Heart left ventricle (tissue), 16 donors: Measurements from ENCODE around the gene PLCB1. TPM values are rescaled to one million over a fixed set of nuclear protein-coding genes. Genes with fewer than 3 reads are reported as not detected.

Experiments used
- ATAC-seq, 4 donors: fragments of 200-7000 bp; cut with Tn5 transposase; one replicate each; pipeline ENCODE4 v1.9.1; 2020 to 2022; ENCODE audit warnings: moderate library complexity in 4 of 4, mild to moderate bottlenecking in 3 of 4, moderate number of reproducible peaks in 1 of 4
- DNase-seq, 5 donors: peaks; one replicate each; pipeline ENCODE4 v3.0.0-alpha.2; 2020
- H3K27ac ChIP-seq, 12 donors: fragments of 200-600 bp; sonication (generic) in 4 of 12; one replicate each; pipeline versions ENCODE4 v1.5.0 to v1.8.0; 2016 to 2022; ENCODE audit warnings: mild to moderate bottlenecking in 2 of 12
- H3K27me3 ChIP-seq, 9 donors: fragments of 200-600 bp; sonication (generic) in 2 of 9; one replicate each; pipeline versions ENCODE4 v1.5.1 to v1.8.0; 2016 to 2022; ENCODE audit warnings: mild to moderate bottlenecking in 3 of 9
- H3K36me3 ChIP-seq, 9 donors: fragments of 200-600 bp; sonication (generic) in 2 of 9; one replicate each; pipeline versions ENCODE4 v1.5.0 to v1.8.0; 2018 to 2022; ENCODE audit warnings: mild to moderate bottlenecking in 2 of 9
- H3K4me1 ChIP-seq, 12 donors: fragments of 200-600 bp; sonication (generic) in 4 of 12; one replicate each; pipeline versions ENCODE4 v1.5.0 to v1.8.0; 2016 to 2022; ENCODE audit warnings: mild to moderate bottlenecking in 3 of 12
- H3K4me3 ChIP-seq, 12 donors: fragments of 200-600 bp; sonication (generic) in 4 of 12; one replicate each; pipeline versions ENCODE4 v1.5.0 to v1.8.0; 2017 to 2022; ENCODE audit warnings: mild to moderate bottlenecking in 9 of 12, moderate library complexity in 4 of 12
- H3K9me3 ChIP-seq, 12 donors: fragments of 200-600 bp; sonication (generic) in 4 of 12; one replicate each; pipeline versions ENCODE4 v1.5.0 to v1.8.0; 2016 to 2022; ENCODE audit warnings: mild to moderate bottlenecking in 1 of 12
- CTCF ChIP-seq, 12 donors: fragments of 200-600 bp; sonication (generic) in 4 of 12; IDR thresholded peaks; one replicate each; pipeline versions ENCODE4 v1.5.0 to v1.8.0; 2018 to 2022; ENCODE audit warnings: antibody characterized with exemption in 12 of 12, mild to moderate bottlenecking in 5 of 12
- POLR2A ChIP-seq, 2 donors: fragments of 450-650 bp; IDR thresholded peaks; one replicate each; pipeline ENCODE4 v1.6.1; 2017; ENCODE audit warnings: antibody characterized with exemption in 2 of 2, mild to moderate bottlenecking in 2 of 2, moderate library complexity in 2 of 2
- WGBS, 4 donors: extraction: QIAGEN DNeasy Blood & Tissue Kit in 2 of 4; methylation state at CpG; one replicate each; pipeline versions ENCODE4 v1.1.5 to v1.1.7; 2013 to 2018; 5-methylcytosine and 5-hydroxymethylcytosine counted together
- intact Hi-C, 10 donors: fragments of 100-400 bp; cut with DNase I; formaldehyde crosslinking; loops; one replicate each; pipeline versions ENCODE4 v1.11.1 to v1.14.2; 2022
- polyA plus RNA-seq, 2 donors: library from polyadenylated mRNA; stranded (reverse); fragments of 200-250 nt; gene quantifications; one replicate each; pipeline ENCODE4 v1.2.3, GENCODE V29; 2013
- total RNA-seq, 9 donors: library from RNA; depleted of rRNA in 2 of 9; stranded (reverse); fragments of >200 nt in 2 of 9; fragmentation: NEBNext Ultra II Directional in 3 of 9; extraction: Animal tissue kit (Norgen Biotek cat#: 25700) in 3 of 9; gene quantifications; one replicate each; pipeline versions ENCODE4 v1.1.0 to v1.2.4, GENCODE V29; 2016 to 2023
- donor health status: ischemic (EF 13 %, LVEDD 7.1; RV severe dilation, severe dysfunction).
- donor health status: healthy with polysubstance abuse.
- donor health status: DM: no; HTN: yes; CAD: no.
- donor health status: DM: no; HTN: no; CAD: no.
- donor health status: ischemic (EF 25% LVEDD 6.9; RV normal size, moderate dysfunction).
- donor health status: ischemic (EF 25% LVEDD 5.7; RV mildly dilated, moderate dysfunction).
- donor health status: healthy.
- donor health status: DM: yes; HTN: yes; CAD: no.
- donor health status: ischemic (EF 35%, LVEDD 5.7; RV mildly dilated, moderate dysfunction).
- donor health status: nonischemic (EF 11% LVEDD 7.7; RV severe dilation, severe dysfunction).
- donor health status: DM: yes; HTN: yes; CAD: no.
- donor health status: PGD.
- donor health status: ischemic (EF 29% LVEDD 5.4; RV normal size, mild dysfunction).
- donor health status: nonischemic (EF 23%, LVEDD 6.1; RV moderate dilation, normal function).

The PLCB1 gene
- total and polyA plus RNA-seq, 11 donors, result 2.5 to 12.1 (median 7.4) TPM

DNA sequence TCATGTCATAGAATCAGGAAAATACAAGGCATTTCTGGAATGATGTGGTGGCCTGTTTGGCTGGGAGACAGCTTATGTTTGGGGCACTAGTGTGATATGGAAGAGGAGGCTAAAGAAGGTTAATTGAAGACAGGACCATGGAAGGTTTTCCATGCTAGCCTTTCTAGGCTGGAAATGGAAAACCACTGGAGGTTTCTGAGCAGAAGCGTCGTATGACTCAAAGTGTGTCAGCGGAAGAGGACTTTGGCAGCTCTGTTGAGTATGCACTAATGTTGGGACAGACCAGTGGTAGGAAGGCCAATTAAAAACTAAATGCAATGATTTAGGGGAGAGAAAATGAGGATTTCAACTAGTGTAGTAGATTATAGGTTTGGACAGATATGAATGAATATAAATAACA lies 413.1 kb downstream of the PLCB1 start:
- peak in 1 of 4 donors; percentile 75 for ATAC-seq
- intact Hi-C loops, result loop anchor here in 5 of 10 donors (5.0 to 10.0 kb wide), 5 partner anchors 80 to 170 kb away; no protein-coding TSS in a partner anchor
- no peak overlapping the region for H3K4me3 ChIP-seq

DNA sequence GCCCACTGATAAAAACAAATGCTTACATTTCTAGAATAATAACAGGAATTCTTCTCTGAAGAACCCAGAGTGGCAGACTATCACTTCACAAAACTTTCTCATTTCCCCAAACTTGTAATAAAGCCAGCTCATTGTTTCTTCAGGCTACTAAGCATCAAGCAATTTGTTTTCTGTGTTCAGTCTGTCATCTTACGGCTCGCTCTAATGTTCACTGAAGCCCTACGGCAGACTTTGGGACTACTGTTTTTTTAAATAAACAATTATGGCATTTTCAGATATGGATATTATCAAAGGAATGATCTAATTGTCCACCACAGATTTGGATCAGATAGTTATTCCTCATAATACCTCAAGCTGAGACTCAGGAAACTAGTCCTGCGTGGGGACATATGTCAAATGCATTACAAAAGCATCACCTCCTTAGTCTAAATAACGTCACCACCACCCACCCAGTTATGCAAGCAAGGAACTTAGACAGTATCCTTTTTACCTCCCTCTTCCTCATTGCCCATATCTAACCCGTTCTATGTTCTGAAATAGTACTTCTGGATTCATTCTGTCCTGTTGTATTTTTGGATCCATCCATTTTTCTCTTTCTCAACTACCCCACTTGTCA lies 415.1 kb downstream of the PLCB1 start:
- intact Hi-C loops, result loop anchor here in 5 of 10 donors (5.0 to 10.0 kb wide), 5 partner anchors 78 to 168 kb away; no protein-coding TSS in a partner anchor
- peak overlapping the region in 11 of 12 donors; percentile 2 to 77 (median 46) for H3K27ac ChIP-seq

More for the DNA sequence above, 413.1 kb downstream of the PLCB1 start:
- DNase-seq, result no peak
- WGBS, 4 donors, result 82 to 90% (median 85%) methylated on average over 3 of the region's 3 CpGs
- Histone ChIP-seq H3K4me1 (peaks cover 0 to 34% (median 17%) of the 10 kb centered on the region in 12 donors), H3K27me3 (no peaks in the 10 kb centered on the region), H3K27ac (no peak overlapping the region), H3K36me3 (no peaks in the 10 kb centered on the region), H3K9me3 (no peaks in the 10 kb centered on the region)
- TF ChIP-seq POLR2A (IDR thresholded peaks at IDR 0.05) (no peak), CTCF (IDR thresholded peaks at IDR 0.05) (no peak)

DNA sequence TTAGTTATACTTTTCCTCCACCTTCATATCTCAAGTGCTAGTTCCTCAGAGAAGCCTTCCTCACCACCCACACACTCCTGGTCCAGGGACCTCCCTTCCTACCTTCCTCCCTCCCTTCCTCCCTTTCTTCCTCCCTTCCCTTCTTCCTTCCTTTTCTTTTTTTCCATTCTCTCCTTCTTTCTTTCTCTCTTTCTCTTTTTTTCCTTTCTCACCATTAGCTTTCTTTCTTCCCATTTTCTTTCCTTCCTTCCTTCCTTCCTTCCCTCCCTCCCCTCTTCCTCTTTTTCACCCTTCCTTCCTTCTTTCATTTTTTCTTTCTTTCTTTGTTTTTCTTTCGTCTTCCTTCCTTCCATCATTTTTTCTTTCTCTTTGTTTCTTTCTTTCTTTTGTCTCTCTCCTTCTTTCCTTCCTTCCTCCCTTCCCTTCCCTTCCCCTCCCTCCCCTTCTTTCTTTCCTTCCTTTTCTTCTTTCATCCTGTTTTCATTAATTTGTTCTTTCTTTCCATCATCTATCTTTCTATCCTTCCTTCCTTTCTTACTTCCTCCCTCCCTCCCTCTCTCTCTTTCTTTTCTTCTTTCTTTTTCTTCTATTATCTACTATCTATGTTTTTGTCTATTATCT lies 416.0 kb downstream of the PLCB1 start:
- Histone ChIP-seq H3K4me3 (no peak overlapping the region), H3K27ac (peak overlapping the region in 8 of 12 donors; percentile 2 to 77 (median 58)), H3K27me3 (no peaks in the 10 kb centered on the region), H3K9me3 (no peaks in the 10 kb centered on the region), H3K36me3 (no peaks in the 10 kb centered on the region), H3K4me1 (peaks cover 0 to 21% (median 5%) of the 10 kb centered on the region in 12 donors)
- no peak for TF ChIP-seq CTCF (IDR thresholded peaks at IDR 0.05)
- no peak for TF ChIP-seq POLR2A (IDR thresholded peaks at IDR 0.05)
- ATAC-seq (no peak), DNase-seq (no peak)
- WGBS, 4 donors, result 73 to 93% (median 85%) methylated on average over 1 of the region's 1 CpG
- intact Hi-C loops, result loop anchor here in 5 of 10 donors (5.0 to 10.0 kb wide), 5 partner anchors 77 to 167 kb away; no protein-coding TSS in a partner anchor

More for the DNA sequence above, 415.1 kb downstream of the PLCB1 start:
- Histone ChIP-seq H3K27me3 (no peaks in the 10 kb centered on the region), H3K9me3 (no peaks in the 10 kb centered on the region), H3K36me3 (no peaks in the 10 kb centered on the region), H3K4me3 (no peak overlapping the region), H3K4me1 (peaks cover 0 to 29% (median 11%) of the 10 kb centered on the region in 12 donors)
- ATAC-seq (peak; percentile 58 to 93 (median 68)), DNase-seq (peak in 2 of 5 donors; percentile 23 to 36)
- TF ChIP-seq POLR2A (IDR thresholded peaks at IDR 0.05), result no peak
- no peak for TF ChIP-seq CTCF (IDR thresholded peaks at IDR 0.05)
- WGBS, 4 donors, result 42 to 57% (median 44%) methylated on average over 6 of the region's 6 CpGs

GRCh38 chr20:8549192-8549591 lies 417.1 kb downstream of the PLCB1 start:
- no peaks in the 10 kb centered on the region for H3K27me3 ChIP-seq
- WGBS, 4 donors, result 89 to 92% (median 91%) methylated on average over 3 of the region's 3 CpGs
- no peak for ATAC-seq

More at GRCh38 chr20:8549192-8549591, 417.1 kb downstream of the PLCB1 start:
- no peak for DNase-seq
- no peak overlapping the region for H3K27ac ChIP-seq
- no peak for TF ChIP-seq POLR2A (IDR thresholded peaks at IDR 0.05)
- no peak for TF ChIP-seq CTCF (IDR thresholded peaks at IDR 0.05)
- no peak overlapping the region for H3K4me3 ChIP-seq
- H3K36me3 ChIP-seq, result no peaks in the 10 kb centered on the region
- peaks cover 0 to 18% (median 3%) of the 10 kb centered on the region in 12 donors for H3K4me1 ChIP-seq
- H3K9me3 ChIP-seq, result peaks cover 0 to 6% (median 0%) of the 10 kb centered on the region in 12 donors
- intact Hi-C loops, result loop anchor here in 5 of 10 donors (5.0 to 10.0 kb wide), 5 partner anchors 76 to 166 kb away; no protein-coding TSS in a partner anchor
